ENCODE data around the gene SFXN1.

DNA sequence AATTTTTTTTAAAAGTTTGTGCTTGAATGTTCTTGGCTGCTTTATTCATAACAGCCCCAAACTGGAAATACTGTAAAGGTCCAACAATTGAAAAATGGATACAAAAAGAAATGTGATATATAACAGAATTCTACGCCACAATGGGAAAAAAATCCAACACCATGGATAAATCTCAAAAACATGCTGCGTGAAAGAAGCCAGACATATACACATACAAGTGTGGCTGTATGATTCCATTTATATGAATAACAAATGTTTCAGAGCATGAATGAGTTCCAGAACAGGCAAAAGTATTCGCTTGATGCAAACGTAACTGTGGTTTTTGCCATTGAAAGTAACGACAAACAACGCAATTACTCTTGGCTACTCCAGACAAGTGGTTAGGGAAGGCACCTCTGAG lies 7.2 kb upstream of the SFXN1 start:
- TF ChIP-seq, protein P1, sequence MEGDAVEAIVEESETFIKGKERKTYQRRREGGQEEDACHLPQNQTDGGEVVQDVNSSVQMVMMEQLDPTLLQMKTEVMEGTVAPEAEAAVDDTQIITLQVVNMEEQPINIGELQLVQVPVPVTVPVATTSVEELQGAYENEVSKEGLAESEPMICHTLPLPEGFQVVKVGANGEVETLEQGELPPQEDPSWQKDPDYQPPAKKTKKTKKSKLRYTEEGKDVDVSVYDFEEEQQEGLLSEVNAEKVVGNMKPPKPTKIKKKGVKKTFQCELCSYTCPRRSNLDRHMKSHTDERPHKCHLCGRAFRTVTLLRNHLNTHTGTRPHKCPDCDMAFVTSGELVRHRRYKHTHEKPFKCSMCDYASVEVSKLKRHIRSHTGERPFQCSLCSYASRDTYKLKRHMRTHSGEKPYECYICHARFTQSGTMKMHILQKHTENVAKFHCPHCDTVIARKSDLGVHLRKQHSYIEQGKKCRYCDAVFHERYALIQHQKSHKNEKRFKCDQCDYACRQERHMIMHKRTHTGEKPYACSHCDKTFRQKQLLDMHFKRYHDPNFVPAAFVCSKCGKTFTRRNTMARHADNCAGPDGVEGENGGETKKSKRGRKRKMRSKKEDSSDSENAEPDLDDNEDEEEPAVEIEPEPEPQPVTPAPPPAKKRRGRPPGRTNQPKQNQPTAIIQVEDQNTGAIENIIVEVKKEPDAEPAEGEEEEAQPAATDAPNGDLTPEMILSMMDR (conservative IDR thresholded peaks at IDR 0.05): no peak
- TF ChIP-seq EZH2 (IDR thresholded peaks at IDR 0.05; ENCODE audit: low read depth): no peak
